B cell (primary cell): ENCODE data around the gene CCNK. TPM values are rescaled to one million over a fixed set of nuclear protein-coding genes. Genes with fewer than 3 reads are reported as not detected.

Source experiments
- ATAC-seq: fragments of 200-7000 bp; cut with Tn5 transposase; one replicate; pipeline ENCODE4 v1.10.0; 2021; ENCODE audit warnings: low read depth, mild to moderate bottlenecking, moderate number of reproducible peaks, moderate library complexity
- CTCF ChIA-PET: fragments of 350-600 bp; sonication (Branson Sonifier 250); formaldehyde crosslinking; loops from one replicate; lab custom pipeline; 2021; ENCODE audit warnings: antibody characterized with exemption, inconsistent platforms; lab: Charles Lee
- POLR2A ChIA-PET: fragments of 350-600 bp; sonication (Branson Sonifier 250); formaldehyde crosslinking; loops from one replicate; lab custom pipeline; 2021; ENCODE audit warnings: antibody characterized with exemption; lab: Charles Lee
- DNase-seq: peaks from one replicate; pipeline ENCODE4 v3.0.0; 2013
- H2AFZ ChIP-seq: 2 replicates; pipeline ENCODE4 v1.6.1; 2012; ENCODE audit warnings: mild to moderate bottlenecking, low read depth, low read length; ENCODE audit not compliant: insufficient read depth, poor library complexity, severe bottlenecking
- H3K27ac ChIP-seq, 2 donors: 1 replicate in 1 of 2; 2 replicates in 1 of 2; pipeline ENCODE4 v1.5.1; 2012 to 2013; ENCODE audit warnings: low read length in 2 of 2, mild to moderate bottlenecking in 2 of 2, moderate library complexity in 1 of 2
- H3K27me3 ChIP-seq, 4 experiments: fragments of 200-600 bp in 1 of 4; sonication (generic) in 1 of 4; replicated peaks in 1 of 4; 1 replicate in 2 of 4; 2 replicates in 2 of 4; pipeline versions ENCODE4 v1.6.1 to v1.7.0; 2013 to 2016; ENCODE audit warnings: low read length in 3 of 4, mild to moderate bottlenecking in 2 of 4, mixed read lengths in 1 of 4, moderate library complexity in 1 of 4; ENCODE audit not compliant: insufficient read depth in 4 of 4, control insufficient read depth in 3 of 4; ENCODE audit errors: control extremely low read depth in 1 of 4
- H3K36me3 ChIP-seq, 2 experiments: replicated peaks in 1 of 2; 1 replicate in 1 of 2; 2 replicates in 1 of 2; pipeline versions ENCODE4 v1.6.1 to v1.7.1; 2013; ENCODE audit warnings: low read length in 1 of 2; ENCODE audit not compliant: insufficient read depth in 2 of 2, control insufficient read depth in 1 of 2; ENCODE audit errors: control extremely low read depth in 1 of 2, extremely low read depth in 1 of 2
- H3K4me1 ChIP-seq, 2 donors: fragments of 200-600 bp in 1 of 2; sonication (generic) in 1 of 2; 1 replicate in 1 of 2; 2 replicates in 1 of 2; pipeline versions ENCODE4 v1.5.1 to v1.6.1; 2013 to 2017; ENCODE audit warnings: low read length in 2 of 2; ENCODE audit not compliant: control insufficient read depth in 2 of 2, insufficient read depth in 2 of 2
- H3K4me2 ChIP-seq: replicated peaks from 2 replicates; pipeline ENCODE3; 2012; ENCODE audit warnings: mild to moderate bottlenecking, low read depth, low read length; ENCODE audit not compliant: poor library complexity, severe bottlenecking
- H3K4me3 ChIP-seq, 5 experiments: fragments of 200-600 bp in 1 of 5; sonication (generic) in 1 of 5; 1 replicate in 3 of 5; 2 replicates in 2 of 5; pipeline versions ENCODE4 v1.5.1 to v1.7.0; 2011 to 2016; ENCODE audit warnings: low read length in 4 of 5, mild to moderate bottlenecking in 4 of 5, low read depth in 2 of 5, control low read depth in 1 of 5, moderate library complexity in 1 of 5; ENCODE audit not compliant: insufficient read depth in 1 of 5; ENCODE audit errors: control extremely low read depth in 1 of 5, extremely low read depth in 1 of 5
- H3K79me2 ChIP-seq: fragments of 200-600 bp; sonication (generic); one replicate; pipeline ENCODE4 v1.6.0; 2016; ENCODE audit warnings: low read length; ENCODE audit not compliant: control insufficient read depth, insufficient read depth
- H3K9ac ChIP-seq: fragments of 200-600 bp; sonication (generic); 2 replicates; pipeline ENCODE4 v1.6.1; 2017; ENCODE audit warnings: mild to moderate bottlenecking, low read length, moderate library complexity
- H3K9me3 ChIP-seq, 3 donors: one replicate each; pipeline versions ENCODE4 v1.6.1 to v1.7.1; 2013; ENCODE audit warnings: low read length in 2 of 3; ENCODE audit not compliant: control insufficient read depth in 2 of 3, insufficient read depth in 1 of 3; ENCODE audit errors: control extremely low read depth in 1 of 3
- H4K20me1 ChIP-seq: 2 replicates; pipeline ENCODE4 v1.6.0; 2012; ENCODE audit warnings: mild to moderate bottlenecking, low read length; ENCODE audit not compliant: insufficient read depth, control insufficient read depth, poor library complexity, severe bottlenecking
- H3K27ac Mint-ChIP-seq: one replicate; pipeline ENCODE4 v1.8.0; 2021; ENCODE audit warnings: mixed read lengths
- H3K27me3 Mint-ChIP-seq: one replicate; pipeline ENCODE4 v1.8.0; 2021; ENCODE audit warnings: mixed read lengths
- H3K4me1 Mint-ChIP-seq: one replicate; pipeline ENCODE4 v1.8.0; 2021; ENCODE audit warnings: mixed read lengths
- H3K4me3 Mint-ChIP-seq: one replicate; pipeline ENCODE4 v1.8.0; 2021; ENCODE audit warnings: mixed read lengths
- H3K9me3 Mint-ChIP-seq: one replicate; pipeline ENCODE4 v1.8.0; 2022; ENCODE audit warnings: mixed read lengths; ENCODE audit not compliant: insufficient read depth
- EZH2 ChIP-seq: IDR thresholded peaks from 2 replicates; pipeline ENCODE4 v1.6.1; 2012; ENCODE audit warnings: borderline replicate concordance, low read depth, mild to moderate bottlenecking, moderate library complexity, low read length; ENCODE audit not compliant: insufficient read depth, poor library complexity, severe bottlenecking
- WGBS: methylation state at CpG from one replicate; pipeline ENCODE4 v1.1.5; 2013; ENCODE audit warnings: missing lambda C conversion rate; ENCODE audit not compliant: insufficient coverage; 5-methylcytosine and 5-hydroxymethylcytosine counted together
- intact Hi-C: fragments of 100-400 bp; cut with micrococcal nuclease; formaldehyde crosslinking; loops from one replicate; pipeline ENCODE4 v1.10.0; 2022
- polyA plus RNA-seq: library from polyadenylated mRNA; depleted of rRNA; stranded (reverse); fragments of >200 nt; gene quantifications from 2 replicates; pipeline ENCODE4 v1.2.3, GENCODE V29; 2012
- total RNA-seq, 2 donors: library from RNA; stranded (reverse); fragments of 120-200 nt in 1 of 2; gene quantifications; 1 replicate in 1 of 2; 2 replicates in 1 of 2; pipeline versions ENCODE4 v1.2.3 to v1.2.4, GENCODE V29; 2013 to 2022
- TF ChIP-seq, protein P1 (sequence below): fragments of 200-600 bp; IDR thresholded peaks from one replicate; pipeline ENCODE4 v1.8.0; 2022; ENCODE audit warnings: antibody characterized with exemption, mild to moderate bottlenecking

The CCNK gene
- total and polyA plus RNA-seq, 2 donors (not counting 1 experiment from before 2014, with no cell fraction given) = 17.5 to 82.0 TPM

DNA sequence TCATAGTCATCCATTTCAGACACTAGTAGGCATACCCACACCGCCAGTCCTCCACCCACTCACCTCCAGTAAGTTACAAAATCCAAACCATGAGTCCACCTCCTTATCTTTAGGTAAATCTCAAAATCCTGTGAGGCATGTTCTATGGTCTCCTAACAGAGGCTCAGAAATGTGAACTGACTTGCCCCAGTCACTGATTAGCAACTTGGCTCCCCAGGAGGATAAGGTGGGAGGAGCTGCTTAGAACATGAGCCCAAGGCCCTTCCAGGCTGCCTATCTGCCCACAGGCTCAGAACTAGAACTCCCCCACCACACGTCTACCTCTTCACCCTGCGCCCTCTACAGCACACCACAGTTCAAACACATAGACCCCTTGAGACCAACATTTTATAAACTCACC lies 20.4 kb upstream of the CCNK start:
- Histone ChIP-seq H3K27ac (no peak overlapping the region), H2AFZ (no peak overlapping the region), H3K4me2 (no peak overlapping the region), H3K79me2 (peaks cover 2% of the 10 kb centered on the region), H3K27me3 (no peaks in the 10 kb centered on the region), H3K9me3 (no peaks in the 10 kb centered on the region), H3K36me3 (peaks cover 23 to 67% of the 10 kb centered on the region in 2 experiments), H4K20me1 (no peaks in the 10 kb centered on the region), H3K9ac (no peak overlapping the region), H3K4me3 (no peak overlapping the region), H3K4me1 (no peaks in the 10 kb centered on the region)
- POLR2A ChIA-PET = no interaction called here
- intact Hi-C loops = no loop called here
- DNase-seq = no peak
- H3K9me3 Mint-ChIP-seq = no peaks in the 10 kb centered on the region
- H3K27me3 Mint-ChIP-seq = no peaks in the 10 kb centered on the region
- ATAC-seq = no peak
- 87% methylated on average over 2 of the region's 3 CpGs for WGBS
- no peak for TF ChIP-seq EZH2
- TF ChIP-seq, protein P1, sequence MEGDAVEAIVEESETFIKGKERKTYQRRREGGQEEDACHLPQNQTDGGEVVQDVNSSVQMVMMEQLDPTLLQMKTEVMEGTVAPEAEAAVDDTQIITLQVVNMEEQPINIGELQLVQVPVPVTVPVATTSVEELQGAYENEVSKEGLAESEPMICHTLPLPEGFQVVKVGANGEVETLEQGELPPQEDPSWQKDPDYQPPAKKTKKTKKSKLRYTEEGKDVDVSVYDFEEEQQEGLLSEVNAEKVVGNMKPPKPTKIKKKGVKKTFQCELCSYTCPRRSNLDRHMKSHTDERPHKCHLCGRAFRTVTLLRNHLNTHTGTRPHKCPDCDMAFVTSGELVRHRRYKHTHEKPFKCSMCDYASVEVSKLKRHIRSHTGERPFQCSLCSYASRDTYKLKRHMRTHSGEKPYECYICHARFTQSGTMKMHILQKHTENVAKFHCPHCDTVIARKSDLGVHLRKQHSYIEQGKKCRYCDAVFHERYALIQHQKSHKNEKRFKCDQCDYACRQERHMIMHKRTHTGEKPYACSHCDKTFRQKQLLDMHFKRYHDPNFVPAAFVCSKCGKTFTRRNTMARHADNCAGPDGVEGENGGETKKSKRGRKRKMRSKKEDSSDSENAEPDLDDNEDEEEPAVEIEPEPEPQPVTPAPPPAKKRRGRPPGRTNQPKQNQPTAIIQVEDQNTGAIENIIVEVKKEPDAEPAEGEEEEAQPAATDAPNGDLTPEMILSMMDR = no peak
- H3K27ac Mint-ChIP-seq = no peak overlapping the region
- H3K4me3 Mint-ChIP-seq = no peak overlapping the region
- peaks cover 1% of the 10 kb centered on the region for H3K4me1 Mint-ChIP-seq
- CTCF ChIA-PET = no interaction called here

DNA sequence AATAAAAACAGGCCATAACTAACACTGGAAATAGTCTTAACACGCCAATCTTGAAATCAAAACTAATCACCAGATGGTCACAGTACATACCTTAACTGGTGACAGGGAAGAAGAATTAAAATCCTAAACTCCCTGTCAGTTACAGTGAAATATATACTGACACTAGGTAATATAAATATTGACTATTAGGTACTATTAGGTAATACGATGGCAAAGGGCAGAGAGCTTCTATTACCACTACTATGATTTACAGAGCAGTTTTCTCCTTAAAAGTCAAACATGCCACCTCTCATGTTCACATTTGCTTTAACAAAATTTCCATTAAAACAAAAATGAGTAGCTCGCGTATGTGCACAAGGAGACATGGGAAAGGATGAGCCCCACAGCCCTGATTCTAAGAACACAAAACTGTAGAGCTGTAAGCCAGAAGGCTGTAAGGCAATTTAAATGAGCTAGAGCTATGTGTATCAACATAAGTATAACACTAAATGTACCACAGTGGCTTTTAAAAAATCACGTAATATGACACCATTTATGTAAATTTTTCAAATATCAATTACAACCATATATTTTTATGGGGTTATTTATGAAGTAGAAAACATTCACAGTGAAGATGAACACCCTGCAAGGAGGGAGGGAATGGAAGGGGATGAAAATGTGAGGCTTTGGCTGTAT lies 19.7 kb upstream of the CCNK start:
- no peak overlapping the region for H3K27ac Mint-ChIP-seq
- DNase-seq = no peak
- peaks cover 9% of the 10 kb centered on the region for H3K79me2 ChIP-seq

More for the DNA sequence above, 19.7 kb upstream of the CCNK start:
- Histone ChIP-seq H3K4me1 (no peaks in the 10 kb centered on the region), H2AFZ (no peak overlapping the region), H3K27ac (no peak overlapping the region), H3K4me3 (no peak overlapping the region), H3K27me3 (no peaks in the 10 kb centered on the region), H3K36me3 (peaks cover 23 to 62% of the 10 kb centered on the region in 2 experiments), H3K9ac (no peak overlapping the region), H4K20me1 (peaks cover 6% of the 10 kb centered on the region), H3K4me2 (no peak overlapping the region), H3K9me3 (no peaks in the 10 kb centered on the region)
- no peak for ATAC-seq
- CTCF ChIA-PET = no interaction called here
- no peaks in the 10 kb centered on the region for H3K9me3 Mint-ChIP-seq
- no CpG with 5 or more reads among the region's 5 CpGs for WGBS
- POLR2A ChIA-PET = no interaction called here
- H3K27me3 Mint-ChIP-seq = no peaks in the 10 kb centered on the region
- peaks cover 1% of the 10 kb centered on the region for H3K4me1 Mint-ChIP-seq
- TF ChIP-seq, protein P1 = no peak
- no peak for TF ChIP-seq EZH2
- H3K4me3 Mint-ChIP-seq = no peak overlapping the region
- intact Hi-C loops = no loop called here
